ENCODE data around the gene SIPA1L3. TPM values are rescaled to one million over a fixed set of nuclear protein-coding genes. Genes with fewer than 3 reads are reported as not detected.
A peak's percentile ranks its signal among the peaks of the same experiment; 100 is the strongest.

SIPA1L3 gene
- total RNA-seq, 3 donors from 2014 or later, result 9.6 to 29.8 (median 28.5) TPM

- Histone ChIP-seq H3K4me1 (peaks cover 0 to 15% of the 10 kb centered on the region in 2 donors), H3K27ac (peak overlapping the region; percentile 70 to 85), H3K36me3 (no peaks in the 10 kb centered on the region), H3K27me3 (no peaks in the 10 kb centered on the region), H3K4me3 (no peak overlapping the region), H3K9me3 (no peaks in the 10 kb centered on the region)
- peak in 1 of 2 donors; percentile 76 for DNase-seq (ENCODE audit: low spot score in 2 of 2)
- intact Hi-C loops (cut with DNase I; ENCODE audit: low total_unique reads), result no loop called here
- no peak for TF ChIP-seq POLR2A (IDR thresholded peaks at IDR 0.05)
- TF ChIP-seq POLR2AphosphoS5 (IDR thresholded peaks at IDR 0.05), result peak in 1 of 3 donors; percentile 35
- no peak for TF ChIP-seq CTCF (IDR thresholded peaks at IDR 0.05)
These were observed 72.6 kb downstream of the SIPA1L3 start for GRCh38 chr19:37979547-37980082.

- H3K9me3 ChIP-seq, result no peaks in the 10 kb centered on the region
- DNase-seq (ENCODE audit: low spot score in 2 of 2), result no peak
- intact Hi-C loops (cut with DNase I; ENCODE audit: low total_unique reads), result no loop called here
- H3K27me3 ChIP-seq, result no peaks in the 10 kb centered on the region
- no peak overlapping the region for H3K4me3 ChIP-seq
- TF ChIP-seq POLR2AphosphoS5 (IDR thresholded peaks at IDR 0.05), result no peak
- TF ChIP-seq CTCF (IDR thresholded peaks at IDR 0.05), result no peak
- H3K27ac ChIP-seq, result peak overlapping the region; percentile 70 to 85
- no peaks in the 10 kb centered on the region for H3K36me3 ChIP-seq
- H3K4me1 ChIP-seq, result peaks cover 0 to 15% of the 10 kb centered on the region in 2 donors
These were observed 73.6 kb downstream of the SIPA1L3 start for GRCh38 chr19:37980419-37981170.

GRCh38 chr19:37981785-37982475 lies 74.9 kb downstream of the SIPA1L3 start:
- H3K9me3 ChIP-seq, result no peaks in the 10 kb centered on the region
- no peaks in the 10 kb centered on the region for H3K27me3 ChIP-seq
- peaks cover 0 to 15% of the 10 kb centered on the region in 2 donors for H3K4me1 ChIP-seq
- no peak overlapping the region for H3K4me3 ChIP-seq
- DNase-seq (ENCODE audit: low spot score in 2 of 2), result no peak
- intact Hi-C loops (cut with DNase I; ENCODE audit: low total_unique reads), result no loop called here
- H3K36me3 ChIP-seq, result no peaks in the 10 kb centered on the region
- TF ChIP-seq POLR2A (IDR thresholded peaks at IDR 0.05), result no peak
- TF ChIP-seq POLR2AphosphoS5 (IDR thresholded peaks at IDR 0.05), result no peak
- no peak for TF ChIP-seq CTCF (IDR thresholded peaks at IDR 0.05)
- peak overlapping the region; percentile 64 to 70 for H3K27ac ChIP-seq

DNA sequence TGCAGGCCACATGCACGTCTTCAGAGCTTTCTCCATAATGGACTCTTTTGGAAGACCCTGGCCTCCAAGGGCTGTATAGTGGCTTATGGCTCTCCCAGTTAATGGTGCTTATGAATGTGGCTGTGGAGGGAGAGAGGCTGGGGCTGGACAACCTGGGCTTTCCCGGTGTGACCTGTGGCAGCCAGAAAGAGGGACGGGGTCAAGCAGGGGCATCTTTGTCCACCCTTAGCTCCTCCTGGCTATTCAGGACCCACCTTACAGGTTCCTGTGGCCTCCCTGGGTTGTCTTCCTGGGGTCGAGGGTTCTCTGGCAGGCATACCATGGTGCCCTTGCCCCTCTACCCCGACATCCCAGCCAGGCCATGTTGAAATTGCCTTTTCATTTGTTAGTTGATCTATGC lies 75.6 kb downstream of the SIPA1L3 start:
- no peak overlapping the region for H3K4me3 ChIP-seq
- H3K27me3 ChIP-seq, result no peaks in the 10 kb centered on the region
- H3K4me1 ChIP-seq, result peaks cover 0 to 15% of the 10 kb centered on the region in 2 donors
- H3K9me3 ChIP-seq, result no peaks in the 10 kb centered on the region
- intact Hi-C loops (cut with DNase I; ENCODE audit: low total_unique reads), result no loop called here
- H3K27ac ChIP-seq, result peak overlapping the region; percentile 64 to 70
- no peaks in the 10 kb centered on the region for H3K36me3 ChIP-seq
- no peak for DNase-seq (ENCODE audit: low spot score in 2 of 2)
- TF ChIP-seq POLR2A (IDR thresholded peaks at IDR 0.05), result no peak
- no peak for TF ChIP-seq CTCF (IDR thresholded peaks at IDR 0.05)
- no peak for TF ChIP-seq POLR2AphosphoS5 (IDR thresholded peaks at IDR 0.05)

GRCh38 chr19:37983153-37983552 lies 76.1 kb downstream of the SIPA1L3 start:
- no peak overlapping the region for H3K4me3 ChIP-seq
- intact Hi-C loops (cut with DNase I; ENCODE audit: low total_unique reads), result no loop called here
- peak overlapping the region in 1 of 2 donors; percentile 64 for H3K27ac ChIP-seq
- no peak for DNase-seq (ENCODE audit: low spot score in 2 of 2)
- no peaks in the 10 kb centered on the region for H3K27me3 ChIP-seq
- no peak for TF ChIP-seq POLR2A (IDR thresholded peaks at IDR 0.05)
- no peak for TF ChIP-seq POLR2AphosphoS5 (IDR thresholded peaks at IDR 0.05)
- TF ChIP-seq CTCF (IDR thresholded peaks at IDR 0.05), result no peak
- peaks cover 0 to 15% of the 10 kb centered on the region in 2 donors for H3K4me1 ChIP-seq
- H3K36me3 ChIP-seq, result no peaks in the 10 kb centered on the region
- no peaks in the 10 kb centered on the region for H3K9me3 ChIP-seq

All from breast epithelium (tissue), 4 donors.